ENCODE results near the gene LAPTM4A.

Gene LAPTM4A

GRCh38 chr2:20095469-20095868, 44.0 kb upstream of the LAPTM4A start:
- no peak for TF ChIP-seq POLR2AphosphoS5 (IDR thresholded peaks at IDR 0.05; ENCODE audit: low read depth, low read length)
- no peak for TF ChIP-seq FOXP2 (optimal IDR thresholded peaks at IDR 0.05; ENCODE audit: borderline replicate concordance, extremely low read depth, extremely low read length, insufficient read depth)
- TF ChIP-seq REST (IDR thresholded peaks at IDR 0.05; ENCODE audit: insufficient read depth in 1 of 2, low read depth in 2 of 2, low read length in 2 of 2) = no peak
- no peak for TF ChIP-seq TAF1 (IDR thresholded peaks at IDR 0.05; ENCODE audit: borderline replicate concordance, insufficient read depth, low read length)
- TF ChIP-seq SIN3A (IDR thresholded peaks at IDR 0.05; ENCODE audit: borderline replicate concordance, insufficient read depth, low read length) = no peak

- no peak for TF ChIP-seq TAF1 (IDR thresholded peaks at IDR 0.05; ENCODE audit: borderline replicate concordance, insufficient read depth, low read length)
- TF ChIP-seq REST (IDR thresholded peaks at IDR 0.05; ENCODE audit: insufficient read depth in 1 of 2, low read depth in 2 of 2, low read length in 2 of 2) = no peak
- no peak for TF ChIP-seq SIN3A (IDR thresholded peaks at IDR 0.05; ENCODE audit: borderline replicate concordance, insufficient read depth, low read length)
- no peak for TF ChIP-seq POLR2AphosphoS5 (IDR thresholded peaks at IDR 0.05; ENCODE audit: low read depth, low read length)
- TF ChIP-seq FOXP2 (optimal IDR thresholded peaks at IDR 0.05; ENCODE audit: borderline replicate concordance, extremely low read depth, extremely low read length, insufficient read depth) = no peak
These were observed 43.5 kb upstream of the LAPTM4A start for GRCh38 chr2:20094955-20095354.

GRCh38 chr2:20094142-20094755, 42.8 kb upstream of the LAPTM4A start:
- TF ChIP-seq REST (IDR thresholded peaks at IDR 0.05; ENCODE audit: insufficient read depth in 1 of 2, low read depth in 2 of 2, low read length in 2 of 2) = no peak
- TF ChIP-seq SIN3A (IDR thresholded peaks at IDR 0.05; ENCODE audit: borderline replicate concordance, insufficient read depth, low read length) = no peak
- no peak for TF ChIP-seq TAF1 (IDR thresholded peaks at IDR 0.05; ENCODE audit: borderline replicate concordance, insufficient read depth, low read length)
- TF ChIP-seq POLR2AphosphoS5 (IDR thresholded peaks at IDR 0.05; ENCODE audit: low read depth, low read length) = no peak
- TF ChIP-seq FOXP2 (optimal IDR thresholded peaks at IDR 0.05; ENCODE audit: borderline replicate concordance, extremely low read depth, extremely low read length, insufficient read depth) = no peak

- no peak for TF ChIP-seq REST (IDR thresholded peaks at IDR 0.05; ENCODE audit: insufficient read depth in 1 of 2, low read depth in 2 of 2, low read length in 2 of 2)
- no peak for TF ChIP-seq POLR2AphosphoS5 (IDR thresholded peaks at IDR 0.05; ENCODE audit: low read depth, low read length)
- TF ChIP-seq TAF1 (IDR thresholded peaks at IDR 0.05; ENCODE audit: borderline replicate concordance, insufficient read depth, low read length) = no peak
- no peak for TF ChIP-seq SIN3A (IDR thresholded peaks at IDR 0.05; ENCODE audit: borderline replicate concordance, insufficient read depth, low read length)
- TF ChIP-seq FOXP2 (optimal IDR thresholded peaks at IDR 0.05; ENCODE audit: borderline replicate concordance, extremely low read depth, extremely low read length, insufficient read depth) = no peak
These were observed 42.1 kb upstream of the LAPTM4A start for GRCh38 chr2:20093263-20094141.
